GM19372 (cell line): ENCODE measurements around the gene MYOZ3.

Experiments used
- ATAC-seq: cut with Tn5 transposase; IDR thresholded peaks from one replicate; pipeline ENCODE4 v1.9.1; 2021; ENCODE audit warnings: mild to moderate bottlenecking, low read depth, moderate library complexity; ENCODE audit not compliant: unreplicated experiment

The MYOZ3 gene

GRCh38 chr5:150641824-150642566 lies 19.1 kb upstream of the MYOZ3 start:
- ATAC-seq: no peak

GRCh38 chr5:150642567-150642927 lies 18.5 kb upstream of the MYOZ3 start:
- ATAC-seq: no peak

- ATAC-seq: no peak
These were observed 17.9 kb upstream of the MYOZ3 start for GRCh38 chr5:150642991-150643710.

- no peak for ATAC-seq
These were observed 17.0 kb upstream of the MYOZ3 start for GRCh38 chr5:150644058-150644457.

- ATAC-seq: no peak
These were observed 16.5 kb upstream of the MYOZ3 start for GRCh38 chr5:150644514-150644913.

GRCh38 chr5:150645070-150645700 lies 15.9 kb upstream of the MYOZ3 start:
- no peak for ATAC-seq

- no peak for ATAC-seq
These were observed 13.5 kb upstream of the MYOZ3 start for GRCh38 chr5:150647275-150648251.

GRCh38 chr5:150648294-150649107 lies 12.6 kb upstream of the MYOZ3 start:
- ATAC-seq: no peak

GRCh38 chr5:150649108-150650020 lies 11.7 kb upstream of the MYOZ3 start:
- no peak for ATAC-seq

GRCh38 chr5:150650021-150651006 lies 10.7 kb upstream of the MYOZ3 start:
- ATAC-seq: no peak

- no peak for ATAC-seq
These were observed 9.7 kb upstream of the MYOZ3 start for GRCh38 chr5:150651382-150651781.

GRCh38 chr5:150651924-150652671 lies 9.0 kb upstream of the MYOZ3 start:
- ATAC-seq: no peak

- no peak for ATAC-seq
These were observed 7.8 kb upstream of the MYOZ3 start for GRCh38 chr5:150653145-150653761.

- ATAC-seq: no peak
These were observed 7.1 kb upstream of the MYOZ3 start for GRCh38 chr5:150653762-150654556.

- ATAC-seq: no peak
These were observed 5.8 kb upstream of the MYOZ3 start for GRCh38 chr5:150655221-150655620.
